B cell (primary cell): ENCODE results near the gene MYOF. TPM values are rescaled to one million over a fixed set of nuclear protein-coding genes. Genes with fewer than 3 reads are reported as not detected.

Experiments used
- ATAC-seq: fragments of 200-7000 bp; cut with Tn5 transposase; one replicate; pipeline ENCODE4 v1.10.0; 2021; ENCODE audit warnings: low read depth, mild to moderate bottlenecking, moderate number of reproducible peaks, moderate library complexity
- CTCF ChIA-PET: fragments of 350-600 bp; sonication (Branson Sonifier 250); formaldehyde crosslinking; loops from one replicate; lab custom pipeline; 2021; ENCODE audit warnings: antibody characterized with exemption, inconsistent platforms; lab: Charles Lee
- POLR2A ChIA-PET: fragments of 350-600 bp; sonication (Branson Sonifier 250); formaldehyde crosslinking; loops from one replicate; lab custom pipeline; 2021; ENCODE audit warnings: antibody characterized with exemption; lab: Charles Lee
- DNase-seq: peaks from one replicate; pipeline ENCODE4 v3.0.0; 2013
- H2AFZ ChIP-seq: 2 replicates; pipeline ENCODE4 v1.6.1; 2012; ENCODE audit warnings: mild to moderate bottlenecking, low read depth, low read length; ENCODE audit not compliant: insufficient read depth, poor library complexity, severe bottlenecking
- H3K27ac ChIP-seq, 2 donors: 1 replicate in 1 of 2; 2 replicates in 1 of 2; pipeline ENCODE4 v1.5.1; 2012 to 2013; ENCODE audit warnings: low read length in 2 of 2, mild to moderate bottlenecking in 2 of 2, moderate library complexity in 1 of 2
- H3K27me3 ChIP-seq, 4 experiments: fragments of 200-600 bp in 1 of 4; sonication (generic) in 1 of 4; replicated peaks in 1 of 4; 1 replicate in 2 of 4; 2 replicates in 2 of 4; pipeline versions ENCODE4 v1.6.1 to v1.7.0; 2013 to 2016; ENCODE audit warnings: low read length in 3 of 4, mild to moderate bottlenecking in 2 of 4, mixed read lengths in 1 of 4, moderate library complexity in 1 of 4; ENCODE audit not compliant: insufficient read depth in 4 of 4, control insufficient read depth in 3 of 4; ENCODE audit errors: control extremely low read depth in 1 of 4
- H3K36me3 ChIP-seq, 2 experiments: replicated peaks in 1 of 2; 1 replicate in 1 of 2; 2 replicates in 1 of 2; pipeline versions ENCODE4 v1.6.1 to v1.7.1; 2013; ENCODE audit warnings: low read length in 1 of 2; ENCODE audit not compliant: insufficient read depth in 2 of 2, control insufficient read depth in 1 of 2; ENCODE audit errors: control extremely low read depth in 1 of 2, extremely low read depth in 1 of 2
- H3K4me1 ChIP-seq, 2 donors: fragments of 200-600 bp in 1 of 2; sonication (generic) in 1 of 2; 1 replicate in 1 of 2; 2 replicates in 1 of 2; pipeline versions ENCODE4 v1.5.1 to v1.6.1; 2013 to 2017; ENCODE audit warnings: low read length in 2 of 2; ENCODE audit not compliant: control insufficient read depth in 2 of 2, insufficient read depth in 2 of 2
- H3K4me2 ChIP-seq: replicated peaks from 2 replicates; pipeline ENCODE3; 2012; ENCODE audit warnings: mild to moderate bottlenecking, low read depth, low read length; ENCODE audit not compliant: poor library complexity, severe bottlenecking
- H3K4me3 ChIP-seq, 5 experiments: fragments of 200-600 bp in 1 of 5; sonication (generic) in 1 of 5; 1 replicate in 3 of 5; 2 replicates in 2 of 5; pipeline versions ENCODE4 v1.5.1 to v1.7.0; 2011 to 2016; ENCODE audit warnings: low read length in 4 of 5, mild to moderate bottlenecking in 4 of 5, low read depth in 2 of 5, control low read depth in 1 of 5, moderate library complexity in 1 of 5; ENCODE audit not compliant: insufficient read depth in 1 of 5; ENCODE audit errors: control extremely low read depth in 1 of 5, extremely low read depth in 1 of 5
- H3K79me2 ChIP-seq: fragments of 200-600 bp; sonication (generic); one replicate; pipeline ENCODE4 v1.6.0; 2016; ENCODE audit warnings: low read length; ENCODE audit not compliant: control insufficient read depth, insufficient read depth
- H3K9ac ChIP-seq: fragments of 200-600 bp; sonication (generic); 2 replicates; pipeline ENCODE4 v1.6.1; 2017; ENCODE audit warnings: mild to moderate bottlenecking, low read length, moderate library complexity
- H3K9me3 ChIP-seq, 3 donors: one replicate each; pipeline versions ENCODE4 v1.6.1 to v1.7.1; 2013; ENCODE audit warnings: low read length in 2 of 3; ENCODE audit not compliant: control insufficient read depth in 2 of 3, insufficient read depth in 1 of 3; ENCODE audit errors: control extremely low read depth in 1 of 3
- H4K20me1 ChIP-seq: 2 replicates; pipeline ENCODE4 v1.6.0; 2012; ENCODE audit warnings: mild to moderate bottlenecking, low read length; ENCODE audit not compliant: insufficient read depth, control insufficient read depth, poor library complexity, severe bottlenecking
- H3K27ac Mint-ChIP-seq: one replicate; pipeline ENCODE4 v1.8.0; 2021; ENCODE audit warnings: mixed read lengths
- H3K27me3 Mint-ChIP-seq: one replicate; pipeline ENCODE4 v1.8.0; 2021; ENCODE audit warnings: mixed read lengths
- H3K4me1 Mint-ChIP-seq: one replicate; pipeline ENCODE4 v1.8.0; 2021; ENCODE audit warnings: mixed read lengths
- H3K4me3 Mint-ChIP-seq: one replicate; pipeline ENCODE4 v1.8.0; 2021; ENCODE audit warnings: mixed read lengths
- H3K9me3 Mint-ChIP-seq: one replicate; pipeline ENCODE4 v1.8.0; 2022; ENCODE audit warnings: mixed read lengths; ENCODE audit not compliant: insufficient read depth
- EZH2 ChIP-seq: IDR thresholded peaks from 2 replicates; pipeline ENCODE4 v1.6.1; 2012; ENCODE audit warnings: borderline replicate concordance, low read depth, mild to moderate bottlenecking, moderate library complexity, low read length; ENCODE audit not compliant: insufficient read depth, poor library complexity, severe bottlenecking
- WGBS: methylation state at CpG from one replicate; pipeline ENCODE4 v1.1.5; 2013; ENCODE audit warnings: missing lambda C conversion rate; ENCODE audit not compliant: insufficient coverage; 5-methylcytosine and 5-hydroxymethylcytosine counted together
- intact Hi-C: fragments of 100-400 bp; cut with micrococcal nuclease; formaldehyde crosslinking; loops from one replicate; pipeline ENCODE4 v1.10.0; 2022
- polyA plus RNA-seq: library from polyadenylated mRNA; depleted of rRNA; stranded (reverse); fragments of >200 nt; gene quantifications from 2 replicates; pipeline ENCODE4 v1.2.3, GENCODE V29; 2012
- total RNA-seq, 2 donors: library from RNA; stranded (reverse); fragments of 120-200 nt in 1 of 2; gene quantifications; 1 replicate in 1 of 2; 2 replicates in 1 of 2; pipeline versions ENCODE4 v1.2.3 to v1.2.4, GENCODE V29; 2013 to 2022
- TF ChIP-seq, protein P1 (sequence below): fragments of 200-600 bp; IDR thresholded peaks from one replicate; pipeline ENCODE4 v1.8.0; 2022; ENCODE audit warnings: antibody characterized with exemption, mild to moderate bottlenecking

The MYOF gene
- total and polyA plus RNA-seq, 2 donors (not counting 1 experiment from before 2014, with no cell fraction given): 0.07 to 0.18 TPM

DNA sequence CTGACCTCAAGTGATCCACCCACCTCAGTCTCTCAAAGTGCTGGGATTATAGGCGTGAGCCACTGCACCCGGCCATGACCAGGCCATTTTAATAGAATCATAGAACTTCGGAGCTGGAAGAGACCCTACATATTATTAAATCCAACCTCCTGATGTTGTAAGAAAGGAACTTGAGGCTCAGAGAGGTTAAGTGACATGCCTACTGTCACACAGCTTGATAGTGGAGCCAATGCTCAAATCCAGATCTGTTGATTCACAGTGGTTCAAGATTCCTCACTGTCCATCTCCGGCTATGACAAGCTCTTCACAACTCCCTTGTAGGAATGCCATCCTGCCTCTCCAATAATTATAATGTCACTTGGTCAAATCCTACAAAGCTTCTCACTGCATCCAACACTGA is 65.3 kb downstream of the MYOF start:
- CTCF ChIA-PET: no interaction called here

DNA sequence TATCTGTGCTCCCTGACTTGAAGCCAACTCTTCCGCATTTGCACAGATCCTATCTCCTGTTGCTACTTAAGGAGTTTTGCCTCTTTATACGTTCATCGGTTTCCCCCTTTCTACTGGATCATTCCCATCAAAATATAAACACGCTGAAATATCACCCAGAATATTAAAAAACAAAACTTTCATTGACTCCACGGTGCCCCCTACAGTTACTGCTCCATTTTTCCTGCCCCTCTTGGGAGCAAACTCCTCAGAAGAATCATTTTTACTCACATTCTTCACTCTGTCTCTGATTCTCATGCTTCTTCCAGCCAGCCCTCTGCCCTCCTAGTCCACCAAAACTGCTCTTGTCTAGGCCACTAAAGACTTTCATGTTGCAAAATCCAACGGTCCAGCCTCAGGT is 66.4 kb downstream of the MYOF start:
- Histone ChIP-seq H2AFZ (no peak overlapping the region), H3K27me3 (no peaks in the 10 kb centered on the region), H3K9me3 (no peaks in the 10 kb centered on the region), H4K20me1 (no peaks in the 10 kb centered on the region), H3K36me3 (no peaks in the 10 kb centered on the region), H3K9ac (no peak overlapping the region), H3K4me3 (no peak overlapping the region), H3K4me1 (peaks cover 17 to 20% of the 10 kb centered on the region in 2 donors), H3K27ac (no peak overlapping the region), H3K4me2 (no peak overlapping the region), H3K79me2 (no peaks in the 10 kb centered on the region)
- H3K4me3 Mint-ChIP-seq: no peak overlapping the region
- POLR2A ChIA-PET: no interaction called here
- no peak for ATAC-seq
- no peak for DNase-seq
- H3K4me1 Mint-ChIP-seq: peaks cover 20% of the 10 kb centered on the region
- intact Hi-C loops: no loop called here
- CTCF ChIA-PET: no interaction called here
- no peaks in the 10 kb centered on the region for H3K9me3 Mint-ChIP-seq
- peaks cover 5% of the 10 kb centered on the region for H3K27me3 Mint-ChIP-seq
- WGBS: 94% methylated on average over 6 of the region's 6 CpGs
- no peak overlapping the region for H3K27ac Mint-ChIP-seq
- TF ChIP-seq, protein P1, sequence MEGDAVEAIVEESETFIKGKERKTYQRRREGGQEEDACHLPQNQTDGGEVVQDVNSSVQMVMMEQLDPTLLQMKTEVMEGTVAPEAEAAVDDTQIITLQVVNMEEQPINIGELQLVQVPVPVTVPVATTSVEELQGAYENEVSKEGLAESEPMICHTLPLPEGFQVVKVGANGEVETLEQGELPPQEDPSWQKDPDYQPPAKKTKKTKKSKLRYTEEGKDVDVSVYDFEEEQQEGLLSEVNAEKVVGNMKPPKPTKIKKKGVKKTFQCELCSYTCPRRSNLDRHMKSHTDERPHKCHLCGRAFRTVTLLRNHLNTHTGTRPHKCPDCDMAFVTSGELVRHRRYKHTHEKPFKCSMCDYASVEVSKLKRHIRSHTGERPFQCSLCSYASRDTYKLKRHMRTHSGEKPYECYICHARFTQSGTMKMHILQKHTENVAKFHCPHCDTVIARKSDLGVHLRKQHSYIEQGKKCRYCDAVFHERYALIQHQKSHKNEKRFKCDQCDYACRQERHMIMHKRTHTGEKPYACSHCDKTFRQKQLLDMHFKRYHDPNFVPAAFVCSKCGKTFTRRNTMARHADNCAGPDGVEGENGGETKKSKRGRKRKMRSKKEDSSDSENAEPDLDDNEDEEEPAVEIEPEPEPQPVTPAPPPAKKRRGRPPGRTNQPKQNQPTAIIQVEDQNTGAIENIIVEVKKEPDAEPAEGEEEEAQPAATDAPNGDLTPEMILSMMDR: no peak
- TF ChIP-seq EZH2: no peak

More for the DNA sequence above, 65.3 kb downstream of the MYOF start:
- whole genome bisulfite sequencing: 100% methylated on average over 1 of the region's 4 CpGs
- Histone ChIP-seq H4K20me1 (no peaks in the 10 kb centered on the region), H3K9ac (no peak overlapping the region), H3K36me3 (no peaks in the 10 kb centered on the region), H2AFZ (no peak overlapping the region), H3K27ac (no peak overlapping the region), H3K79me2 (no peaks in the 10 kb centered on the region), H3K27me3 (no peaks in the 10 kb centered on the region), H3K9me3 (no peaks in the 10 kb centered on the region), H3K4me1 (peaks cover 17 to 19% of the 10 kb centered on the region in 2 donors), H3K4me3 (no peak overlapping the region), H3K4me2 (no peak overlapping the region)
- no peak overlapping the region for H3K27ac Mint-ChIP-seq
- POLR2A ChIA-PET: no interaction called here
- H3K4me1 Mint-ChIP-seq: peaks cover 18% of the 10 kb centered on the region
- DNase-seq (no peak), ATAC-seq (no peak)
- H3K27me3 Mint-ChIP-seq: peaks cover 5% of the 10 kb centered on the region
- H3K4me3 Mint-ChIP-seq: no peak overlapping the region
- H3K9me3 Mint-ChIP-seq: no peaks in the 10 kb centered on the region
- intact Hi-C loops: no loop called here
- TF ChIP-seq, protein P1: no peak
- TF ChIP-seq EZH2: no peak
